HEK293T (cell line): ENCODE results near the gene DUSP5.

ENCODE experiments used
- ARNT ChIP-seq: fragments of 450-650 bp; IDR thresholded peaks from 2 replicates; pipeline ENCODE4 v1.6.1; 2017; ENCODE audit warnings: mild to moderate bottlenecking
- BHLHE40 ChIP-seq: fragments of 450-650 bp; IDR thresholded peaks from 2 replicates; pipeline ENCODE4 v1.6.1; 2016; ENCODE audit warnings: mild to moderate bottlenecking, moderate library complexity, borderline replicate concordance
- ELF4 ChIP-seq: fragments of 450-650 bp; IDR thresholded peaks from 2 replicates; pipeline ENCODE4 v1.6.1; 2017; ENCODE audit warnings: antibody characterized with exemption
- FOXA1 ChIP-seq: fragments of 450-650 bp; IDR thresholded peaks from 2 replicates; pipeline ENCODE4 v1.6.1; 2016; ENCODE audit warnings: mild to moderate bottlenecking
- SP1 ChIP-seq: fragments of 450-650 bp; IDR thresholded peaks from 2 replicates; pipeline ENCODE4 v1.6.1; 2017
- SUZ12 ChIP-seq: fragments of 450-650 bp; IDR thresholded peaks from 2 replicates; pipeline ENCODE4 v1.6.1; 2016; ENCODE audit warnings: mild to moderate bottlenecking
- TF ChIP-seq, protein P1 (sequence below): fragments of 450-650 bp; IDR thresholded peaks from 2 replicates; pipeline ENCODE4 v1.6.1; 2016

DNA sequence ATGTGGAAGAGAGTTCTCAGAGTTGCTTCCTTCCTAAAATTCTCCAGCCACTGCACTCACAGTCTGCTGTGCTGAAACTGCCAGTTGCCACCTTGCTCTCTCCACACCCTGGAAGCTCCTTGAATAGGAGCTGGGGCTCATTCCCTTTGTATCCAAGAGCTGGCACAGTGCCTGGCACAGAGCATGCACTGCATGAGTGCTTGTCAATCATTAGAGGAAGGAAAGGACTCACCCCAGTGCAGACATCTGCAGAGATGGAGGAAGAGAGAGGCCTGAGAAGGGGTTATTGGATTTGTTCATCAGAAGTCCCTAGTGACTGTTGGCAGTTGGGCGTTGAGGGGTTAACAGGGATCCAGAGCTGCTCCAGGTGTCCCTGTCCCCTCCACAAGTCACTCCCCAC, 41.7 kb upstream of the DUSP5 start:
- TF ChIP-seq FOXA1, result no peak
- no peak for TF ChIP-seq SUZ12
- TF ChIP-seq, protein P1, sequence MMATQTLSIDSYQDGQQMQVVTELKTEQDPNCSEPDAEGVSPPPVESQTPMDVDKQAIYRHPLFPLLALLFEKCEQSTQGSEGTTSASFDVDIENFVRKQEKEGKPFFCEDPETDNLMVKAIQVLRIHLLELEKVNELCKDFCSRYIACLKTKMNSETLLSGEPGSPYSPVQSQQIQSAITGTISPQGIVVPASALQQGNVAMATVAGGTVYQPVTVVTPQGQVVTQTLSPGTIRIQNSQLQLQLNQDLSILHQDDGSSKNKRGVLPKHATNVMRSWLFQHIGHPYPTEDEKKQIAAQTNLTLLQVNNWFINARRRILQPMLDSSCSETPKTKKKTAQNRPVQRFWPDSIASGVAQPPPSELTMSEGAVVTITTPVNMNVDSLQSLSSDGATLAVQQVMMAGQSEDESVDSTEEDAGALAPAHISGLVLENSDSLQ, result no peak
- no peak for TF ChIP-seq ARNT
- no peak for TF ChIP-seq SP1
- no peak for TF ChIP-seq ELF4
- no peak for TF ChIP-seq BHLHE40
